Osteocyte (in vitro differentiated cells): ENCODE measurements around the gene TBX19. TPM values are rescaled to one million over a fixed set of nuclear protein-coding genes. Genes with fewer than 3 reads are reported as not detected.

ENCODE experiments used
- DNase-seq: peaks from one replicate; pipeline ENCODE4 v3.0.0; 2021; ENCODE audit warnings: mixed read lengths; ENCODE audit not compliant: unreplicated experiment; ENCODE audit errors: extremely low spot score
- H3K27ac Mint-ChIP-seq: one replicate; pipeline ENCODE4 v1.8.0; 2021; ENCODE audit warnings: mild to moderate bottlenecking, mixed read lengths; ENCODE audit not compliant: unreplicated experiment
- H3K27me3 Mint-ChIP-seq: one replicate; pipeline ENCODE4 v1.8.0; 2021; ENCODE audit warnings: mixed read lengths; ENCODE audit not compliant: unreplicated experiment
- H3K36me3 Mint-ChIP-seq: one replicate; pipeline ENCODE4 v1.8.0; 2021; ENCODE audit warnings: mixed read lengths; ENCODE audit not compliant: unreplicated experiment
- H3K4me1 Mint-ChIP-seq: one replicate; pipeline ENCODE4 v1.8.0; 2021; ENCODE audit warnings: mixed read lengths; ENCODE audit not compliant: unreplicated experiment
- H3K4me3 Mint-ChIP-seq: one replicate; pipeline ENCODE4 v1.8.0; 2021; ENCODE audit warnings: mild to moderate bottlenecking, moderate library complexity, mixed read lengths; ENCODE audit not compliant: unreplicated experiment
- H3K9me3 Mint-ChIP-seq: one replicate; pipeline ENCODE4 v1.8.0; 2021; ENCODE audit warnings: mixed read lengths; ENCODE audit not compliant: unreplicated experiment
- CTCF ChIP-seq: fragments of 200-600 bp; sonication (generic); IDR thresholded peaks from 2 replicates; pipeline ENCODE4 v1.5.0; 2021; ENCODE audit warnings: antibody characterized with exemption, mild to moderate bottlenecking, moderate library complexity
- total RNA-seq: library from RNA; stranded (reverse); gene quantifications from 2 replicates; pipeline ENCODE4 v1.2.1, GENCODE V29; 2021

The TBX19 gene
- total RNA-seq, 1 donor from 2014 or later = 2.5 TPM

- DNase-seq = no peak
- Mint-ChIP-seq H3K4me1 (peaks cover 20% of the 10 kb centered on the region), H3K27me3 (no peaks in the 10 kb centered on the region), H3K27ac (no peak overlapping the region), H3K4me3 (no peak overlapping the region), H3K36me3 (no peaks in the 10 kb centered on the region), H3K9me3 (no peaks in the 10 kb centered on the region)
- no peak for TF ChIP-seq CTCF
These were observed 5.6 kb downstream of the TBX19 start for GRCh38 chr1:168285971-168286927.

- H3K4me3 Mint-ChIP-seq = no peak overlapping the region
- DNase-seq = no peak
- no peaks in the 10 kb centered on the region for H3K36me3 Mint-ChIP-seq
- H3K27me3 Mint-ChIP-seq = no peaks in the 10 kb centered on the region
- H3K9me3 Mint-ChIP-seq = no peaks in the 10 kb centered on the region
- TF ChIP-seq CTCF = no peak
- H3K4me1 Mint-ChIP-seq = peaks cover 20% of the 10 kb centered on the region
- no peak overlapping the region for H3K27ac Mint-ChIP-seq
These were observed 6.6 kb downstream of the TBX19 start for GRCh38 chr1:168287237-168287664.

GRCh38 chr1:168288311-168289052 lies 7.8 kb downstream of the TBX19 start:
- no peak for TF ChIP-seq CTCF
- Mint-ChIP-seq H3K9me3 (no peaks in the 10 kb centered on the region), H3K4me3 (no peak overlapping the region), H3K27me3 (no peaks in the 10 kb centered on the region), H3K36me3 (no peaks in the 10 kb centered on the region), H3K4me1 (peaks cover 20% of the 10 kb centered on the region), H3K27ac (no peak overlapping the region)
- no peak for DNase-seq

GRCh38 chr1:168291222-168291837 lies 10.7 kb downstream of the TBX19 start:
- no peak for TF ChIP-seq CTCF
- H3K4me1 Mint-ChIP-seq = peaks cover 11% of the 10 kb centered on the region
- no peaks in the 10 kb centered on the region for H3K36me3 Mint-ChIP-seq
- H3K4me3 Mint-ChIP-seq = no peak overlapping the region
- DNase-seq = no peak
- H3K27me3 Mint-ChIP-seq = no peaks in the 10 kb centered on the region
- H3K9me3 Mint-ChIP-seq = no peaks in the 10 kb centered on the region
- no peak overlapping the region for H3K27ac Mint-ChIP-seq

GRCh38 chr1:168293356-168293755 lies 12.7 kb downstream of the TBX19 start:
- DNase-seq = no peak
- no peak for TF ChIP-seq CTCF
- H3K9me3 Mint-ChIP-seq = no peaks in the 10 kb centered on the region
- no peak overlapping the region for H3K27ac Mint-ChIP-seq
- no peaks in the 10 kb centered on the region for H3K4me1 Mint-ChIP-seq
- peaks cover 2% of the 10 kb centered on the region for H3K36me3 Mint-ChIP-seq
- H3K27me3 Mint-ChIP-seq = no peaks in the 10 kb centered on the region
- no peak overlapping the region for H3K4me3 Mint-ChIP-seq
